Measurements from ENCODE around the gene LRRC1. TPM values are rescaled to one million over a fixed set of nuclear protein-coding genes. Genes with fewer than 3 reads are reported as not detected.

The LRRC1 gene
- total RNA-seq, 1 experiment from 2014 or later = 10.3 TPM

GRCh38 chr6:53851561-53851960 is 56.8 kb downstream of the LRRC1 start:
- H3K14ac ChIP-seq (ENCODE audit: insufficient read depth, low read length) = no peak overlapping the region
- H3K9me3 Mint-ChIP-seq = peaks cover 2 to 3% of the 10 kb centered on the region in 2 experiments; a peak in 1 of 5 replicates
- H3K9ac ChIP-seq (ENCODE audit: extremely low read depth, insufficient read length, low read length) = no peak overlapping the region
- H3K27ac ChIP-seq (ENCODE audit: insufficient read length, low read depth, low read length) = no peak overlapping the region
- no peak overlapping the region for H2BK15ac ChIP-seq (ENCODE audit: low read depth, low read length)
- no CpG with 5 or more reads among the region's 2 CpGs for WGBS (ENCODE audit: extremely low coverage, insufficient read length, low lambda C conversion rate)
- no peaks in the 10 kb centered on the region for H3K79me2 ChIP-seq (ENCODE audit: insufficient read depth, low read length)
- peaks cover 0 to 5% (median 5%) of the 10 kb centered on the region in 3 experiments; a peak in 4 of 7 replicates for H3K36me3 Mint-ChIP-seq (ENCODE audit: insufficient read depth in 1 of 3, low read depth in 3 of 3)
- no peak for TF ChIP-seq CTCF (conservative IDR thresholded peaks at IDR 0.05)
- no peak overlapping the region for H3K56ac ChIP-seq (ENCODE audit: insufficient read length, low read depth, low read length)
- no peak overlapping the region for H2AK5ac ChIP-seq (ENCODE audit: insufficient read length, low read length)
- H4K91ac ChIP-seq (ENCODE audit: insufficient read length, low read depth, low read length) = no peak overlapping the region
- no peak overlapping the region for H4K5ac ChIP-seq (ENCODE audit: insufficient read length, low read depth, low read length)
- H3K27me3 ChIP-seq (ENCODE audit: insufficient read depth, low read length) = no peaks in the 10 kb centered on the region
- no peaks in the 10 kb centered on the region for H3K79me1 ChIP-seq (ENCODE audit: insufficient read depth, low read depth, low read length, poor library complexity, severe bottlenecking)
- no peak overlapping the region for H3K4ac ChIP-seq (ENCODE audit: low read depth, low read length)
- no peak overlapping the region for H3K4me2 ChIP-seq (ENCODE audit: insufficient read depth, insufficient read length, low read length)
- no peak for DNase-seq
- no peaks in the 10 kb centered on the region for H3K9me3 ChIP-seq (ENCODE audit: control insufficient read depth, low read depth, low read length)
- H2BK5ac ChIP-seq (ENCODE audit: insufficient read length, low read length) = no peak overlapping the region
- no peak overlapping the region for H2BK12ac ChIP-seq (ENCODE audit: insufficient read length, low read depth, low read length)
- no peak overlapping the region for H3K27ac Mint-ChIP-seq
- no peaks in the 10 kb centered on the region for H4K20me1 ChIP-seq (ENCODE audit: control insufficient read depth, insufficient read depth, insufficient read length)
- H3K23ac ChIP-seq (ENCODE audit: insufficient read length, low read depth, low read length) = no peak overlapping the region
- no peak overlapping the region for H3T11ph ChIP-seq (ENCODE audit: low read length)
- H3K4me1 ChIP-seq (ENCODE audit: insufficient read depth, low read length) = no peaks in the 10 kb centered on the region
- H3K23me2 ChIP-seq (ENCODE audit: insufficient read length, low read depth, low read length, poor library complexity, severe bottlenecking) = no peaks in the 10 kb centered on the region
- H2AFZ ChIP-seq (ENCODE audit: low read length) = no peak overlapping the region
- no peak overlapping the region for H3K18ac ChIP-seq (ENCODE audit: insufficient read length, low read depth, low read length)
- no peaks in the 10 kb centered on the region for H3K27me3 Mint-ChIP-seq (ENCODE audit: low read depth)
- no peak overlapping the region for H2BK20ac ChIP-seq (ENCODE audit: low read depth, low read length, poor library complexity, severe bottlenecking)
- H4K8ac ChIP-seq (replicated peaks; ENCODE audit: insufficient read length, low read depth, low read length) = no peak overlapping the region
- no peak overlapping the region for H2BK120ac ChIP-seq (ENCODE audit: low read depth, low read length, poor library complexity, severe bottlenecking)
- peaks cover 8 to 12% of the 10 kb centered on the region in 2 experiments for H3K4me1 Mint-ChIP-seq
- H3K4me3 Mint-ChIP-seq = no peak overlapping the region

All from H9 (cell line).